Activated CD4-positive, alpha-beta T cell treated with anti-CD3 and anti-CD28 coated beads for 1 hour (primary cell): ENCODE data around the gene MBLAC2.

Source experiments
- DNase-seq: peaks from one replicate; pipeline ENCODE4 v3.0.0-alpha.2; 2020

Gene MBLAC2

DNA sequence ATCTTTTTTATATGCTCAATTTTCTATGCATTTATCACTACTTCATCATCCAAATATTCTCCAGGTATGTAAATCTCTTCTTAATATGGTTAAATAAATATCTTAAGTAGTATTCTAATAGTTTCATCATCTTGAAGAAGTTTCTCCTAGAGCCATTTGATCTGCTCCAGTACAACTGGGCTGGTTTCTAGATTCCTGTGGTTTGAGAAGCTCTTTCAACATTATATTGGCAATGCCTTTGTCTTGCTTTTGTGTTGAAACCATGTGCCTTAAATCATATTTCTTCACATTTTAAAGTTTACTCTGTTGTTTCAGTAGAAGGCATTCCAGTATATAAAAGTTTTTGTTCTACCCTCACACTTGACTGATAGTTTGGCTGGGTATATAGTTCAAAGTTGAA lies 27.6 kb downstream of the MBLAC2 start:
- DNase-seq: no peak

DNA sequence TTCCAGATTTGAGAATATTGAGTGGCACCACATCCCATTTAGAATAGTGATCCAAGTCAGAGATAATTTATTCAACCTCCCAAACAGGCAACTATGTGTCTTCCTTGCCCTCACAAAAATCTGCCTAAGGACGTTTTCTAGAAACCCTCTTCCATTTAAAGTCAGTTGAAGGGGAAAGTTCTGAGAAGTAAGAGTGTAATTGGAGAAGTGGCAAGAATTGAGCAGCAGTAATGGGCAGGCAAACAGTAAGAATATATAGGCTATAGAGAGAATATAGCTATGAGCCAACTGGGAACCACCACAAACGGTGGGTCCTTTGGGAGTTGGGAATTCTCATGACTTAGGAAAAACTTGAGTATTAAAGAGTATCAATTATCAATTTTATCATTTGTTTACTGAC lies 33.9 kb downstream of the MBLAC2 start:
- DNase-seq: no peak

DNA sequence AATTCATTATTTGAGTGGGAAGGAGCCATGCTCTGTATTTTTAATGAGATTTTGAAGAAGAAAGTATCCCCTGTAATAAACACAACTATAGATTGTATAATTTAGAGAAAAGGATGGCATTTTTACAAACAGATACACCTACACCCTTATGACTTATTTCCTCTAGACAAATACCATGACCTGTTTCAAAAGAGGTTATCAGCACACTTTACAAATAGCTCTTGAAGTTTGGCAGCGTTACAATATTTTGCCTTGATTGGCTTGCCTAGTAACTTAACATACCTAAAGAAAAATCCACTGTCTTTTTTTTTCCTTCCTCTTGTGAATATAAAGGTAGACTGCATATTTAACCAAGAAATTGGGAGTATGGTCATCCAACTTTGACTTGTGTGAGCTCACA lies 36.5 kb downstream of the MBLAC2 start:
- no peak for DNase-seq

DNA sequence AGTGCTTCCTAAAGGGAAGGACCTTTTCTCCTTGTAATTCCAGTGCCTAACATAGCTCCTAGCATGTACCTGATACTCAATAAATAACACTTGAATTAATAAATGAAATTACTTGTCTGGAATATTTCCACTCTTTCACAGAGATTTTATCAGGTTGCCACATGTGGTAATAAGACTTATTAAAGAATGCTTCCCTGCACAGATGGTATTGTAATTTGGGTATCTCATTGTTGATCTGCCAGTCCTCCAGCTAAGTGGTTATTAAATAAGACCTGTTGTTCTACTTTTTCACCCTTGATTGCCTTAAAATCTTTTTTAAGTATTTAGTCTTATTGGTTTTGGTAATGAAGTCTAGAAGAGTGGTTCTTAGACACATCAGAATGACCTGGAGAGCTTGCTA lies 36.9 kb downstream of the MBLAC2 start:
- no peak for DNase-seq

DNA sequence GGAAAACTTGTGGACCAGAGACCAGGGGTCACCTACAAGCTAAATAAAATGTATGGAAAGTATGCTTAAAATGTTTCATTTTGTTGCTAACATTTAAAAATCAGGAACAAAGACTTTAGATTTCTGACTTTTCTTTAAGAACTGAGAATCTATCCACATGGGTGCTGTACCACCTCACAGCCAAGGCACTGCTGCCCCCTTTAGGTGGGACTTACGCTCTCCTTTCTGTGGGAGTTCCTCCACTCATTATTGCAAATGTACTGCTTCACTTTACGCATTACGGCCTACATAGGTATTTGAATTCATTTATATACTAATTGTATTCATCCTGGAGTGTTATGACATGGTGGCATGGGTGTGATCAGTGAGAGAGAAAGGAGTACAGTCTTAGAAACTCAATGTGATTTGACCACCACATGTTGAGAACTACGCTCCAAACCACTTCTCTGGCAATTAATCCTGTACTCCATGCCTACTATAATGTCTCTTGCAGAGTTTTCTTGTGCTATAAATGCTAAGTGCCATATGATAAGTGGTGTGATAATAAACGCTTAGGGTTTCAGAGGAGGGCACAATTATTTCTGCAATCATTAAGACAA lies 40.4 kb downstream of the MBLAC2 start:
- DNase-seq: peak; percentile 16

DNA sequence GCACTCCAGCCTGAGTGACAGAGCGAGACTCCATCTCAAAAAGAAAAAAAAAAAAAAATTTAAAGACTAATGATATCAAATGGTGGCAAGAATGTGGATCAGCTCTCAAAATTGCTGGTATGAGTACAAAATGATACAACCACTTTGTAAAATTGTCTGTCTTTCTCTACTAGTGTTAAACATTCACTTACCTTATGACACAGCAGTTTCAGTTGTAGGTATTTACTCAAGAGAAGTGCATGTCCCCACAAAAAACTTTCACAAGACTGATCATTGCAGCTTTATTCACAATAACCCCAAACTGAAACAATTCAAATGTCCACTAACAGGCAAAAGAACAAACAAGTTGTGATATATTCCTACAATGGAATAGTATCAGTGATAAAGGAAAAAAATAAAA lies 50.3 kb downstream of the MBLAC2 start:
- no peak for DNase-seq

DNA sequence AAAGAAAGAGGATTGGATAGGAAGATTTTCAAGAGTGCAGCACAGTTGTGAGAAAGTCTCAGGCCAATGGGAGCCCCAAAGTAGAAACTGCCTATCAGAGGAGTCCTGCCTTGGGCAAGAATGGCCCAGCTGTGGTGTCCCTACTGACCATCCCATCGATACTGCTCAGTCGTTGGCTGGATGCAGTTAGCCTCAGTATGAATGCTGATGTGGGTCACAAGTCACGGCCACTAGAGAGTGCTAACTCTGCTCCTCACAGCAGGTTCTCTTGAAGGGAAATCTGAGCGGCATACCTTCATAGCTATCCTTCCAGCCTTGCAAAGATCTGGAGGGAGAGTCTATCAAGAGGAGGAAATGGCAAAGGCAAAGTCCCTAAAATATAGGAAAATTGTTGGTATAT lies 53.4 kb downstream of the MBLAC2 start:
- DNase-seq: no peak

DNA sequence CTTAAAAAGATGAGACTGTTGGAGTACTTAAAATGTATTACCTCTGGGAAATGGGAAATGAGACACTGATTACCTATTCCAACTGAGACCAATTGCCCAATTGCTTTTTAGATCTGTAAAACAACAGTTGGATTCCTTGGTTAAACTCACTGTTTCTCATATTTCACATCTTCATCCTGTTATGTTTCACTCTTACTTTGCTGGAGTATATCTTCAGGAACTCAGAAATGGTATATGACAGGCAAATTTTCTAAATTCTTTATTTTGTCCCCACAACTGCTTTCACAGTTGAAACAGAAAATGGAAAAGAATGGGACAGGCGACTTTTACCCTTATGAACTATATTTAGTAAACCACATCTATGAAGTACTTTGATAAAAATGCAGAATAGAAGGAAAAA lies 56.4 kb downstream of the MBLAC2 start:
- DNase-seq: no peak

DNA sequence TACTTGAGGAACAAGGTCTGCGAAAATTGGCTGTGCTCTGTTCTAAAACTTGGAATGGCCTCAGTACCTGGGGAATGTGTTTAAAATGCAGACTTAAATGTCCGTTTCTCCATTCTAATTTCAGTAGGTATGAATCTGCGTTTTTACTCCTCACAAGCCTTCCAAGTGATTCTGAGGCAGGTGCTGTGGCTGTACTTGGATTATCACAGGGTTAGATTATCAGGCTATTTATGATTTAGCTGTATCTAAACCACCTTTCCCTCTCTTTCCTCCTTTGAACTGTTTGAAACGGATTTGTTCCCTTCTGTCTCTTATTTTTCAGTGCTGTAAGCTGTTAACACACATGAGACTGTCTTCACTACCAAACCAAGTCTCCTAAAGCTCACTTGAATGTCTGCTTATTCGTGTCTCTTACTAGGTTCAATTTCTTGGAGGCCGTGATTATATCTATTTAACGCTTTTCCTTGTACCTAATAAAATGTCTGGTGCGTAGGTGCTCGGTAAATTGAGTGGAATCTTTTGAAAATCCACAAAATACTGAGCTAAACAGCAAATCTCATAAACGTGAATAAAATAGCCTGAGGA lies 64.3 kb downstream of the MBLAC2 start:
- DNase-seq: no peak

DNA sequence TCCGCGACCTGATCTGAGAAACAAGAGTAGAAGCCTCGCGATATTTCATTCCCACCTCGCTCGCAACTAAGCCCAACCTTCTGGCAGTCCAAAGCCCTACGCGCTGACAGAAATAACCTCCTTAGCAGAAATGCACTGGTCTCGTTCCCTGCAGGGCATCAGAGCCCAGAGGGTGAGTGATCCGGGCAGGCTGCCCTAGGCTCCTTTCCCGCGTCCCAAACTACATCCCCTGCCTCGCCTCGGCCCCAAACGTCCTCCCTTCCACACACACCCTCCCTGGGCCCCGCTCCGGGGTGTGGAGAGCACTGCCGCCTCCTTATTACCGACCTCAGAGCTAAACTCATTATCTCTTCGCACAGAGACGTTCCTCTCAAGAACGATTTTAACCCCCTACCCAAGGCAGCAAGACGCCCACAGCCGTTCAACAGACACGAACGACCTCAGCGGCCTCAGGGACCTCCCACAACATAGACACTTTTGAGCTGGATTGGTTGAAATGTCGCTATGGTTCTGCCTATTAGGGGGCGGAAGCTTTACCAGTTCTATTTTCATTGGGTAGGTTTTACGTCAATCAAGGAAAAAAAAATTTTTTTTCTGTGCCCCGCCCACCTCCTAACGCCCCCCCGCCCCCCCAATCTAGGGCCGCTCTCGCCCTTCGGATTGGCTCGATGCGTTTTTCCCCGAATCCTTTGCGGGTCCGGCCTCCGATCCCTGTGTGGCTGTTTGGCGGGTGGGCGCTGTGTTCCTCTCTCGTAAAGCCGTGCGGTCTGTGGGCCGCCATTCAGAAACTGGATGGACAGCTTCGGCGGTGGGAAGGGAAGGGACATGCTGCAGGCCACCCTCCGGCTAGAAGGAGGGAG lies 65.0 kb downstream of the MBLAC2 start, which contains the start of gene CETN3:
CETN3 (minus strand) TSS at position 439 of the 860 bp plus-strand sequence; CDS start at position 344, 95 bp downstream.
- DNase-seq: peak; percentile 82

DNA sequence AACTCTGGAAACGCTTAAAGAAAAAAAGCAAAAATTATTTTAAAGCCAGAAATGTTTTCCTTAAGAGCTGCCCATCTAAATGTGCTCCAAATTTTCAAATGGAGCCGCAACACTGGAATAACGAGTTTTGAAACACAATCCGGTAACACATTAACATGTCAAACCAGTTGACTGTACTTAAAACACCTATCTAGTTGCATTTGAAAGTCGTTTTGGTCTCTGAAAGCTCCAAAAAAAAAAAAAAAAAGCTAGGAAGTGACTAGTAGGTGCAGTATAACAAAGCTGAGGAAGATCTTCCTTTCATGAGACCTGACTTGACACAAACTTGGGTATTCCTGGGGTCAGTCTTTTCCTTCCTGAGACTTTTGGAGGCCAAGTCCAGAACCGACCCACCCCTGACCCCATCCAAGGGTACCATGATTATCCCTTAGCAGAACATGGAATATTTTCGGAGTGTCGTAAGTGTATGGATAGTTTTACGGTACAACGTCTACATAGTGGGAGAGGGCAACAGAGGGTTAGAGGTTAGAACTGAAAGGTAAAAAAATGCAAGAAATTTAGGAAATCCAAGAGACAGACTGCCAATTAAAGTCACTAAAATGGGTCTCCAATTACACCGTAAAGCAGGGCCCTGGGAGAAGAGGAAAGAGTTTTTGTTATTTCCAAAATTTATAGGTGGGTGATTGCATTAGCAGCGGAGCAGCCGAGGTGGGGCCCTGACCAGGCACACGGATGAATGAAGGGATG lies 65.8 kb downstream of the MBLAC2 start:
- DNase-seq: no peak
